HEK293 (cell line): Measurements from ENCODE around the gene ERMP1.

ENCODE experiments used
- CTCF ChIA-PET: fragments of 350-600 bp; formaldehyde crosslinking; extraction: SDS; loops from one replicate; lab custom pipeline; 2021; ENCODE audit warnings: antibody characterized with exemption; lab: Yijun Ruan, JAX
- POLR2A ChIA-PET: fragments of 300-600 bp; formaldehyde crosslinking; extraction: SDS; loops from one replicate; lab custom pipeline; 2020; ENCODE audit warnings: antibody characterized with exemption, inconsistent platforms; lab: Yijun Ruan, JAX
- H3K27ac ChIP-seq: fragments of 200-500 bp; sonication (Bioruptor generic); 2 replicates; pipeline ENCODE4 v1.5.1; 2014; ENCODE audit warnings: low read depth, low read length, control low read depth, inconsistent platforms; ENCODE audit errors: extremely low read depth
- H3K36me3 ChIP-seq, 2 experiments: fragments of 200-500 bp in 1 of 2; sonication (Bioruptor generic) in 1 of 2; 1 replicate in 1 of 2; 2 replicates in 1 of 2; pipeline ENCODE4 v1.5.1; 2014 to 2017; ENCODE audit warnings: inconsistent platforms in 2 of 2, low read length in 2 of 2; ENCODE audit not compliant: control insufficient read depth in 2 of 2, insufficient read depth in 1 of 2
- H3K4me1 ChIP-seq: fragments of 200-500 bp; sonication (Bioruptor generic); 2 replicates; pipeline ENCODE4 v1.5.1; 2014; ENCODE audit warnings: mild to moderate bottlenecking, low read length, inconsistent platforms; ENCODE audit not compliant: control insufficient read depth, insufficient read depth
- H3K4me3 ChIP-seq: 2 replicates; pipeline ENCODE4 v1.5.1; 2011; ENCODE audit warnings: low read depth, mild to moderate bottlenecking, control low read depth, low read length, moderate library complexity
- H3K9me3 ChIP-seq: fragments of 200-500 bp; sonication (Bioruptor generic); 2 replicates; pipeline ENCODE4 v1.5.1; 2014; ENCODE audit warnings: low read depth, low read length, inconsistent platforms; ENCODE audit not compliant: control insufficient read depth, insufficient read depth
- EGR2 ChIP-seq: fragments of 450-650 bp; formaldehyde crosslinking; IDR thresholded peaks from 2 replicates; pipeline ENCODE4 v1.5.1; 2016; ENCODE audit warnings: low read depth, missing biosample characterization, missing genetic modification characterization
- MEIS1 ChIP-seq: sonication (generic); formaldehyde crosslinking; IDR thresholded peaks from 2 replicates; pipeline ENCODE4 v1.8.1; 2022; ENCODE audit warnings: missing genetic modification reagents, mild to moderate bottlenecking, borderline replicate concordance
- PRDM6 ChIP-seq: fragments of 450-650 bp; formaldehyde crosslinking; IDR thresholded peaks from 2 replicates; pipeline ENCODE4 v1.5.1; 2017; ENCODE audit warnings: missing biosample characterization, missing genetic modification characterization
- REPIN1 ChIP-seq: fragments of 450-650 bp; formaldehyde crosslinking; IDR thresholded peaks from 2 replicates; pipeline ENCODE4 v1.5.1; 2017; ENCODE audit warnings: missing biosample characterization, missing genetic modification characterization, low read depth
- TSHZ1 ChIP-seq: fragments of 450-650 bp; formaldehyde crosslinking; IDR thresholded peaks from 2 replicates; pipeline ENCODE4 v1.5.1; 2016; ENCODE audit warnings: missing biosample characterization, missing genetic modification characterization, borderline replicate concordance
- WT1 ChIP-seq: fragments of 450-650 bp; formaldehyde crosslinking; IDR thresholded peaks from 2 replicates; pipeline ENCODE4 v1.5.1; 2016; ENCODE audit warnings: missing biosample characterization, missing genetic modification characterization
- YY2 ChIP-seq: fragments of 450-650 bp; formaldehyde crosslinking; IDR thresholded peaks from 2 replicates; pipeline ENCODE4 v1.5.1; 2016; ENCODE audit warnings: missing biosample characterization, missing genetic modification characterization
- ZBTB1 ChIP-seq: fragments of 450-650 bp; formaldehyde crosslinking; IDR thresholded peaks from 2 replicates; pipeline ENCODE4 v1.5.1; 2016; ENCODE audit warnings: missing biosample characterization, missing genetic modification characterization
- ZEB2 ChIP-seq: fragments of 450-650 bp; formaldehyde crosslinking; IDR thresholded peaks from 2 replicates; pipeline ENCODE4 v1.5.1; 2016; ENCODE audit warnings: missing biosample characterization, missing genetic modification characterization
- ZFP69B ChIP-seq: fragments of 450-650 bp; formaldehyde crosslinking; IDR thresholded peaks from 2 replicates; pipeline ENCODE4 v1.5.1; 2016; ENCODE audit warnings: missing biosample characterization, missing genetic modification characterization
- ZNF10 ChIP-seq: fragments of 450-650 bp; formaldehyde crosslinking; IDR thresholded peaks from 2 replicates; pipeline ENCODE4 v1.5.1; 2017; ENCODE audit warnings: missing biosample characterization, missing genetic modification characterization
- ZNF121 ChIP-seq: fragments of 450-650 bp; formaldehyde crosslinking; IDR thresholded peaks from 2 replicates; pipeline ENCODE4 v1.5.1; 2016; ENCODE audit warnings: missing biosample characterization, missing genetic modification characterization
- ZNF366 ChIP-seq: fragments of 450-650 bp; formaldehyde crosslinking; conservative IDR thresholded peaks from 2 replicates; pipeline ENCODE4 v1.5.1; 2016; ENCODE audit warnings: missing biosample characterization, missing genetic modification characterization
- ZNF37A ChIP-seq: fragments of 450-650 bp; IDR thresholded peaks from 2 replicates; pipeline ENCODE4 v1.5.1; 2018; ENCODE audit warnings: missing biosample characterization, missing genetic modification characterization
- ZNF394 ChIP-seq: fragments of 450-650 bp; formaldehyde crosslinking; IDR thresholded peaks from 2 replicates; pipeline ENCODE4 v1.5.1; 2016; ENCODE audit warnings: missing biosample characterization, missing genetic modification characterization, mild to moderate bottlenecking, moderate library complexity, borderline replicate concordance
- ZNF623 ChIP-seq: fragments of 450-650 bp; formaldehyde crosslinking; IDR thresholded peaks from 2 replicates; pipeline ENCODE4 v1.5.1; 2016; ENCODE audit warnings: missing biosample characterization, missing genetic modification characterization
- ZNF658 ChIP-seq: fragments of 450-650 bp; formaldehyde crosslinking; IDR thresholded peaks from 2 replicates; pipeline ENCODE4; 2016; ENCODE audit warnings: missing biosample characterization, missing genetic modification characterization
- ZNF704 ChIP-seq: fragments of 450-650 bp; formaldehyde crosslinking; IDR thresholded peaks from 2 replicates; pipeline ENCODE4 v1.5.1; 2016; ENCODE audit warnings: missing biosample characterization, missing genetic modification characterization
- ZNF747 ChIP-seq: fragments of 450-650 bp; formaldehyde crosslinking; IDR thresholded peaks from 2 replicates; pipeline ENCODE4 v1.5.1; 2016; ENCODE audit warnings: missing biosample characterization, missing genetic modification characterization
- ZNF768 ChIP-seq: fragments of 450-650 bp; formaldehyde crosslinking; IDR thresholded peaks from 2 replicates; pipeline ENCODE4 v1.5.1; 2018; ENCODE audit warnings: missing biosample characterization, mild to moderate bottlenecking, missing genetic modification characterization
- ZNF792 ChIP-seq: fragments of 450-650 bp; formaldehyde crosslinking; IDR thresholded peaks from 2 replicates; pipeline ENCODE4 v1.5.1; 2016; ENCODE audit warnings: missing biosample characterization, missing genetic modification characterization
- ZSCAN18 ChIP-seq: fragments of 450-650 bp; formaldehyde crosslinking; IDR thresholded peaks from 2 replicates; pipeline ENCODE4 v1.5.1; 2016; ENCODE audit warnings: missing biosample characterization, missing genetic modification characterization
- ZSCAN30 ChIP-seq: fragments of 450-650 bp; IDR thresholded peaks from 2 replicates; pipeline ENCODE4 v1.5.1; 2018; ENCODE audit warnings: missing biosample characterization, mild to moderate bottlenecking, missing genetic modification characterization, moderate library complexity

The ERMP1 gene

GRCh38 chr9:5819174-5819573 is 13.7 kb downstream of the ERMP1 start (continued):
- TF ChIP-seq ZNF394 (tag by site-specific recombination) = no peak
- no peak for TF ChIP-seq ZNF747 (tag by site-specific recombination)
- TF ChIP-seq MEIS1 (CRISPR knock-in tag) = no peak
- no peak for TF ChIP-seq ZNF10 (tag by site-specific recombination)
- no peak for TF ChIP-seq ZBTB1
- no peak for TF ChIP-seq ZFP69B
- no peak for TF ChIP-seq EGR2 (tag by site-specific recombination)
- no peak for TF ChIP-seq ZNF768 (tag by site-specific recombination)
- TF ChIP-seq ZEB2 (tag by site-specific recombination) = no peak
- no peak for TF ChIP-seq ZNF37A
- no peak for TF ChIP-seq WT1 (tag by site-specific recombination)
- no peak for TF ChIP-seq ZSCAN18 (tag by site-specific recombination)
- TF ChIP-seq TSHZ1 = no peak

GRCh38 chr9:5818424-5819142 is 14.3 kb downstream of the ERMP1 start:
- no peak for TF ChIP-seq ZSCAN30
- no peak for TF ChIP-seq ZNF121 (tag by site-specific recombination)
- TF ChIP-seq PRDM6 = no peak
- no peak for TF ChIP-seq ZNF768 (tag by site-specific recombination)
- TF ChIP-seq ZFP69B = no peak
- no peak for TF ChIP-seq ZNF623 (tag by site-specific recombination)
- no peak for TF ChIP-seq ZNF792 (tag by site-specific recombination)
- no peak for TF ChIP-seq YY2
- no peak for TF ChIP-seq ZNF704 (tag by site-specific recombination)
- no peak for TF ChIP-seq TSHZ1
- TF ChIP-seq REPIN1 (tag by site-specific recombination) = no peak
- TF ChIP-seq ZNF366 = no peak
- no peak for TF ChIP-seq ZNF658 (tag by site-specific recombination)
- no peaks in the 10 kb centered on the region for H3K4me1 ChIP-seq
- ChIA-PET POLR2A (no interaction called here), CTCF (interaction anchor here (0.5 to 2.5 kb wide), 3 partner anchors 11 to 68 kb away, joined by 3 to 8 read pairs (median 3); no protein-coding TSS in a partner anchor)
- H3K36me3 ChIP-seq = peaks cover 9 to 29% of the 10 kb centered on the region in 2 experiments; a peak in 2 of 3 replicates
- H3K4me3 ChIP-seq = no peak overlapping the region
- H3K27ac ChIP-seq = no peak overlapping the region
- no peaks in the 10 kb centered on the region for H3K9me3 ChIP-seq
